Hepatocyte (in vitro differentiated cells): Measurements from ENCODE around the gene MCF2L2.

Experiments
- CTCF ChIP-seq: fragments of 200-600 bp; sonication (generic); IDR thresholded peaks from 2 replicates; pipeline ENCODE4 v1.5.1; 2016; ENCODE audit warnings: antibody characterized with exemption, mild to moderate bottlenecking; ENCODE audit not compliant: poor library complexity
- EZH2 ChIP-seq: fragments of 200-600 bp; sonication (generic); IDR thresholded peaks from 2 replicates; pipeline ENCODE4 v1.6.1; 2016; ENCODE audit warnings: antibody characterized with exemption, mild to moderate bottlenecking, borderline replicate concordance
- EZH2phosphoT487 ChIP-seq: fragments of 200-600 bp; sonication (generic); IDR thresholded peaks from one replicate; pipeline ENCODE4 v1.6.1; 2018; ENCODE audit warnings: antibody characterized with exemption, mild to moderate bottlenecking, low read depth, moderate library complexity; ENCODE audit not compliant: unreplicated experiment, severe bottlenecking

GRCh38 chr3:183394150-183394549 lies 34.3 kb downstream of the MCF2L2 start:
- TF ChIP-seq EZH2phosphoT487: no peak
- TF ChIP-seq CTCF: no peak
- no peak for TF ChIP-seq EZH2
